SK-N-SH treated with all-trans-retinoic acid at 6 μM for 48 hours (cell line): ENCODE data around the gene RIN3.

Experiments used
- ATAC-seq: fragments of 200-7000 bp; cut with Tn5 transposase; 3 replicates; pipeline ENCODE4 v1.9.1; 2020; ENCODE audit warnings: mild to moderate bottlenecking, moderate library complexity
- ARNTL ChIP-seq: fragments of 450-650 bp; formaldehyde crosslinking; IDR thresholded peaks from 2 replicates; pipeline ENCODE4 v1.5.0; 2020; ENCODE audit warnings: low read depth, mild to moderate bottlenecking, moderate library complexity, borderline replicate concordance
- BACH2 ChIP-seq: fragments of 250-450 bp; sonication (Bioruptor Pico); IDR thresholded peaks from 2 replicates; pipeline ENCODE4 v1.9.0; 2021; ENCODE audit warnings: mild to moderate bottlenecking, borderline replicate concordance
- CREB5 ChIP-seq: fragments of 250-450 bp; sonication (Bioruptor Pico); IDR thresholded peaks from 2 replicates; pipeline ENCODE4 v1.5.1; 2020; ENCODE audit warnings: low read depth, mild to moderate bottlenecking, moderate library complexity
- CSDC2 ChIP-seq: fragments of 250-450 bp; sonication (Bioruptor Pico); IDR thresholded peaks from 2 replicates; pipeline ENCODE4 v1.5.0; 2020; ENCODE audit warnings: mild to moderate bottlenecking, moderate library complexity
- ESRRG ChIP-seq: fragments of 250-450 bp; sonication (Bioruptor Pico); IDR thresholded peaks from 2 replicates; pipeline ENCODE4 v1.6.1; 2021; ENCODE audit warnings: mild to moderate bottlenecking
- ISL1 ChIP-seq: fragments of 250-450 bp; sonication (Bioruptor Pico); IDR thresholded peaks from 2 replicates; pipeline ENCODE4 v2.1.2; 2022; ENCODE audit warnings: mild to moderate bottlenecking, moderate library complexity
- OSR1 ChIP-seq: fragments of 250-450 bp; sonication (Bioruptor Pico); IDR thresholded peaks from 2 replicates; pipeline ENCODE4 v1.8.0; 2022; ENCODE audit warnings: moderate library complexity, mild to moderate bottlenecking, inconsistent platforms
- PATZ1 ChIP-seq: fragments of 250-450 bp; sonication (Bioruptor Pico); IDR thresholded peaks from 2 replicates; pipeline ENCODE4 v1.8.0; 2020; ENCODE audit warnings: mild to moderate bottlenecking, moderate library complexity, borderline replicate concordance
- POU6F1 ChIP-seq: fragments of 250-450 bp; sonication (Bioruptor Pico); IDR thresholded peaks from 2 replicates; pipeline ENCODE4 v1.8.0; 2021; ENCODE audit warnings: low read depth, mild to moderate bottlenecking, moderate library complexity, borderline replicate concordance
- PPARA ChIP-seq: fragments of 250-450 bp; sonication (Bioruptor Pico); IDR thresholded peaks from 2 replicates; pipeline ENCODE4 v1.5.0; 2020; ENCODE audit warnings: mild to moderate bottlenecking, borderline replicate concordance
- RARB ChIP-seq: fragments of 250-450 bp; sonication (Bioruptor Pico); IDR thresholded peaks from 2 replicates; pipeline ENCODE4 v1.8.0; 2021; ENCODE audit warnings: mild to moderate bottlenecking, moderate library complexity
- SNAI2 ChIP-seq: fragments of 250-450 bp; sonication (Bioruptor Pico); IDR thresholded peaks from 2 replicates; pipeline ENCODE4 v1.5.0; 2020; ENCODE audit warnings: mild to moderate bottlenecking, moderate library complexity
- TCF4 ChIP-seq: fragments of 250-450 bp; sonication (Bioruptor Pico); IDR thresholded peaks from 2 replicates; pipeline ENCODE4 v1.8.0; 2021; ENCODE audit warnings: mild to moderate bottlenecking, moderate library complexity, borderline replicate concordance
- TOX ChIP-seq: fragments of 250-450 bp; sonication (Bioruptor Pico); IDR thresholded peaks from 2 replicates; pipeline ENCODE4 v1.8.0; 2021; ENCODE audit warnings: mild to moderate bottlenecking, moderate library complexity, borderline replicate concordance
- TSHZ2 ChIP-seq: fragments of 250-450 bp; sonication (Bioruptor Pico); IDR thresholded peaks from 2 replicates; pipeline ENCODE4 v1.5.0; 2020; ENCODE audit warnings: mild to moderate bottlenecking, moderate library complexity
- ZC3H10 ChIP-seq: fragments of 250-450 bp; sonication (Bioruptor Pico); IDR thresholded peaks from 2 replicates; pipeline ENCODE4 v1.5.1; 2021; ENCODE audit warnings: mild to moderate bottlenecking, moderate library complexity
- ZFP3 ChIP-seq: fragments of 250-450 bp; sonication (Bioruptor Pico); IDR thresholded peaks from 2 replicates; pipeline ENCODE4 v1.5.0; 2020; ENCODE audit warnings: mild to moderate bottlenecking, moderate library complexity
- ZFP30 ChIP-seq: fragments of 450-650 bp; formaldehyde crosslinking; IDR thresholded peaks from 2 replicates; pipeline ENCODE4 v1.5.0; 2022; ENCODE audit warnings: mild to moderate bottlenecking, moderate library complexity
- ZNF565 ChIP-seq: fragments of 450-650 bp; formaldehyde crosslinking; conservative IDR thresholded peaks from 2 replicates; pipeline ENCODE4 v1.5.0; 2020; ENCODE audit warnings: low read depth, mild to moderate bottlenecking, moderate library complexity
- ZNF70 ChIP-seq: fragments of 450-650 bp; formaldehyde crosslinking; IDR thresholded peaks from 2 replicates; pipeline ENCODE4 v1.5.0; 2020; ENCODE audit warnings: mild to moderate bottlenecking, moderate library complexity
- ZNF8 ChIP-seq: fragments of 450-650 bp; formaldehyde crosslinking; IDR thresholded peaks from 2 replicates; pipeline ENCODE4 v1.5.0; 2020; ENCODE audit warnings: mild to moderate bottlenecking, moderate library complexity

The RIN3 gene

GRCh38 chr14:92595267-92595666, 81.7 kb downstream of the RIN3 start (continued):
- TF ChIP-seq POU6F1 (no peak), CSDC2 (CRISPR knock-in tag) (no peak), ZNF8 (no peak), OSR1 (CRISPR knock-in tag) (no peak), ZFP3 (CRISPR knock-in tag) (no peak)

- TF ChIP-seq ESRRG (no peak), OSR1 (CRISPR knock-in tag) (no peak), TOX (CRISPR knock-in tag) (no peak), ZC3H10 (CRISPR knock-in tag) (no peak), ZNF70 (CRISPR knock-in tag) (no peak), PATZ1 (CRISPR knock-in tag) (no peak), ZNF565 (no peak), ARNTL (no peak), POU6F1 (no peak), BACH2 (CRISPR knock-in tag) (no peak), TCF4 (no peak), CREB5 (CRISPR knock-in tag) (no peak), PPARA (no peak), SNAI2 (no peak), ZFP30 (CRISPR knock-in tag) (no peak), TSHZ2 (CRISPR knock-in tag) (no peak)
- no peak for ATAC-seq
Measured at GRCh38 chr14:92596331-92596907, 82.8 kb downstream of the RIN3 start.

GRCh38 chr14:92597906-92598905, 84.6 kb downstream of the RIN3 start:
- ATAC-seq = no peak
- TF ChIP-seq ZC3H10 (CRISPR knock-in tag) = no peak
- no peak for TF ChIP-seq CSDC2 (CRISPR knock-in tag)
- no peak for TF ChIP-seq TCF4
- TF ChIP-seq ZFP3 (CRISPR knock-in tag) = no peak
- TF ChIP-seq ISL1 (CRISPR knock-in tag) = no peak
- no peak for TF ChIP-seq SNAI2
- TF ChIP-seq ESRRG = no peak
- no peak for TF ChIP-seq ZNF565
- TF ChIP-seq BACH2 (CRISPR knock-in tag) = no peak
- TF ChIP-seq TSHZ2 (CRISPR knock-in tag) = no peak
- TF ChIP-seq CREB5 (CRISPR knock-in tag) = no peak
- TF ChIP-seq RARB = no peak
